PC-9 (cell line): ENCODE data around the gene COL15A1. TPM values are rescaled to one million over a fixed set of nuclear protein-coding genes. Genes with fewer than 3 reads are reported as not detected.
A peak's percentile ranks its signal among the peaks of the same experiment; 100 is the strongest.

Experiments used
- BruUV-seq: library from RNA; stranded (reverse); fragments of 400-500 nt; replicated peaks from 2 replicates; lab custom pipeline; 2021; lab: Mats Ljungman, UMichigan
- CTCF ChIA-PET: fragments of 300-600 bp; sonication (Branson Sonifier 250); formaldehyde crosslinking; loops from one replicate; lab custom pipeline; 2022; ENCODE audit warnings: antibody characterized with exemption; lab: Charles Lee
- POLR2A ChIA-PET: fragments of 300-600 bp; sonication (Branson Sonifier 250); formaldehyde crosslinking; loops from one replicate; lab custom pipeline; 2022; ENCODE audit warnings: antibody characterized with exemption; ENCODE audit not compliant: unreplicated experiment; lab: Charles Lee
- DNase-seq, 2 experiments: peaks; one replicate each; pipeline versions ENCODE4 v3.0.0 to v3.0.0-alpha.2; 2015 to 2022; ENCODE audit warnings: mixed read lengths in 1 of 2
- H2AFZ ChIP-seq: fragments of 200-600 bp; sonication (generic); 2 replicates; pipeline ENCODE4 v1.8.1; 2017; ENCODE audit warnings: antibody characterized with exemption
- H3F3A ChIP-seq: fragments of 200-600 bp; sonication (generic); 2 replicates; pipeline ENCODE4 v1.8.1; 2017; ENCODE audit warnings: antibody characterized with exemption, mild to moderate bottlenecking, low read depth; ENCODE audit not compliant: insufficient read depth
- H3K27ac ChIP-seq: fragments of 200-600 bp; sonication (generic); 2 replicates; pipeline ENCODE4 v1.6.1; 2016; ENCODE audit warnings: mixed run types
- H3K27me3 ChIP-seq: fragments of 200-600 bp; sonication (generic); 2 replicates; pipeline ENCODE4 v1.6.1; 2016; ENCODE audit warnings: low read depth, mixed run types; ENCODE audit not compliant: insufficient read depth
- H3K36me3 ChIP-seq: fragments of 200-600 bp; sonication (generic); 2 replicates; pipeline ENCODE4 v1.6.1; 2016; ENCODE audit warnings: low read depth, mixed run types
- H3K4me1 ChIP-seq: fragments of 200-600 bp; sonication (generic); replicated peaks from 2 replicates; pipeline ENCODE4 v1.6.1; 2016; ENCODE audit warnings: mixed run types; ENCODE audit not compliant: insufficient read depth
- H3K4me2 ChIP-seq: fragments of 200-600 bp; sonication (generic); 2 replicates; pipeline ENCODE4 v1.6.1; 2017; ENCODE audit warnings: mixed run types
- H3K4me3 ChIP-seq: fragments of 200-600 bp; sonication (generic); 2 replicates; pipeline ENCODE4 v1.6.1; 2016; ENCODE audit warnings: mixed run types
- H3K79me2 ChIP-seq: fragments of 200-600 bp; sonication (generic); 2 replicates; pipeline ENCODE4 v1.6.1; 2017; ENCODE audit warnings: low read depth, mixed run types
- H3K9me2 ChIP-seq: fragments of 200-600 bp; sonication (generic); 2 replicates; pipeline ENCODE4 v1.8.1; 2017; ENCODE audit warnings: mild to moderate bottlenecking; ENCODE audit not compliant: insufficient read depth
- H3K9me3 ChIP-seq: fragments of 200-600 bp; sonication (generic); 2 replicates; pipeline ENCODE4 v1.8.1; 2016; ENCODE audit warnings: low read depth; ENCODE audit not compliant: insufficient read depth
- H4K20me1 ChIP-seq: fragments of 200-600 bp; sonication (generic); 2 replicates; pipeline ENCODE4 v1.8.1; 2017; ENCODE audit not compliant: insufficient read depth
- EZH2 ChIP-seq: fragments of 200-600 bp; sonication (generic); IDR thresholded peaks from 2 replicates; pipeline ENCODE4 v1.8.0; 2017; ENCODE audit warnings: antibody characterized with exemption, low read depth
- intact Hi-C: fragments of 100-400 bp; cut with micrococcal nuclease; formaldehyde crosslinking; loops from one replicate; pipeline ENCODE4 v1.10.0; 2022; ENCODE audit not compliant: unreplicated experiment
- total RNA-seq: library from RNA; stranded (reverse); gene quantifications from 2 replicates; pipeline ENCODE4 v1.2.3, GENCODE V29; 2021
- TF ChIP-seq, protein P1 (sequence below): fragments of 200-600 bp; sonication (generic); conservative IDR thresholded peaks from 2 replicates; pipeline ENCODE4 v1.6.1; 2017; ENCODE audit warnings: mixed run types, antibody characterized with exemption, mild to moderate bottlenecking, moderate library complexity

COL15A1 gene
- total RNA-seq, 1 experiment from 2014 or later = not detected

DNA sequence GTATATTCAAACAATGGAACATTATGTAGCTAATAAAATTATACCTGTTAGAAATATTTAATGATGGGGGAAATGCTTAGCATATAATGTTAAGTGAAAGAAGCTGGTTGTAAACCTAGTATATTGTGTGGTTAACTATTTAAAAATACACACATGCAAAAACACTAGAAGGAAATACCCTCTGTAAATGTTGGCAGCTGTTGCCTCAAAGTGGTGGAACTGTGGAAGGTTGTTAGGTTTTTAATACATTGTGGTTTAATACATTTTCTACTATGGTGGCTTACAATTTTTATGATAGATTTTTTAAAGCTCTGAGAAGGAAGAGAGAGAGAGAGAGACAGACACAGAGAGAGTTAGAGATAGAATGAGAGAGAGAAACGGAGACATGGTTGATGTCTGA is 74.9 kb downstream of the COL15A1 start:
- H2AFZ ChIP-seq = no peak overlapping the region
- no peak for DNase-seq
- peak overlapping the region; percentile 58 for H3K4me2 ChIP-seq
- no peak overlapping the region for H3K4me3 ChIP-seq
- peaks cover 28% of the 10 kb centered on the region for H3K4me1 ChIP-seq
- peaks cover 26% of the 10 kb centered on the region for H3F3A ChIP-seq
- BruUV-seq = no TSS peak
- H3K27me3 ChIP-seq = no peaks in the 10 kb centered on the region
- H3K79me2 ChIP-seq = no peaks in the 10 kb centered on the region
- intact Hi-C loops = no loop called here
- no peaks in the 10 kb centered on the region; the same call in 1 of the 2 replicates for H3K9me3 ChIP-seq
- TF ChIP-seq EZH2 = no peak
- TF ChIP-seq, protein P1, sequence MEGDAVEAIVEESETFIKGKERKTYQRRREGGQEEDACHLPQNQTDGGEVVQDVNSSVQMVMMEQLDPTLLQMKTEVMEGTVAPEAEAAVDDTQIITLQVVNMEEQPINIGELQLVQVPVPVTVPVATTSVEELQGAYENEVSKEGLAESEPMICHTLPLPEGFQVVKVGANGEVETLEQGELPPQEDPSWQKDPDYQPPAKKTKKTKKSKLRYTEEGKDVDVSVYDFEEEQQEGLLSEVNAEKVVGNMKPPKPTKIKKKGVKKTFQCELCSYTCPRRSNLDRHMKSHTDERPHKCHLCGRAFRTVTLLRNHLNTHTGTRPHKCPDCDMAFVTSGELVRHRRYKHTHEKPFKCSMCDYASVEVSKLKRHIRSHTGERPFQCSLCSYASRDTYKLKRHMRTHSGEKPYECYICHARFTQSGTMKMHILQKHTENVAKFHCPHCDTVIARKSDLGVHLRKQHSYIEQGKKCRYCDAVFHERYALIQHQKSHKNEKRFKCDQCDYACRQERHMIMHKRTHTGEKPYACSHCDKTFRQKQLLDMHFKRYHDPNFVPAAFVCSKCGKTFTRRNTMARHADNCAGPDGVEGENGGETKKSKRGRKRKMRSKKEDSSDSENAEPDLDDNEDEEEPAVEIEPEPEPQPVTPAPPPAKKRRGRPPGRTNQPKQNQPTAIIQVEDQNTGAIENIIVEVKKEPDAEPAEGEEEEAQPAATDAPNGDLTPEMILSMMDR = no peak
- no peaks in the 10 kb centered on the region for H3K9me2 ChIP-seq
- H4K20me1 ChIP-seq = no peaks in the 10 kb centered on the region
- no peaks in the 10 kb centered on the region for H3K36me3 ChIP-seq
- CTCF ChIA-PET = no interaction called here
- peak overlapping the region; percentile 85 for H3K27ac ChIP-seq
- POLR2A ChIA-PET = no interaction called here

DNA sequence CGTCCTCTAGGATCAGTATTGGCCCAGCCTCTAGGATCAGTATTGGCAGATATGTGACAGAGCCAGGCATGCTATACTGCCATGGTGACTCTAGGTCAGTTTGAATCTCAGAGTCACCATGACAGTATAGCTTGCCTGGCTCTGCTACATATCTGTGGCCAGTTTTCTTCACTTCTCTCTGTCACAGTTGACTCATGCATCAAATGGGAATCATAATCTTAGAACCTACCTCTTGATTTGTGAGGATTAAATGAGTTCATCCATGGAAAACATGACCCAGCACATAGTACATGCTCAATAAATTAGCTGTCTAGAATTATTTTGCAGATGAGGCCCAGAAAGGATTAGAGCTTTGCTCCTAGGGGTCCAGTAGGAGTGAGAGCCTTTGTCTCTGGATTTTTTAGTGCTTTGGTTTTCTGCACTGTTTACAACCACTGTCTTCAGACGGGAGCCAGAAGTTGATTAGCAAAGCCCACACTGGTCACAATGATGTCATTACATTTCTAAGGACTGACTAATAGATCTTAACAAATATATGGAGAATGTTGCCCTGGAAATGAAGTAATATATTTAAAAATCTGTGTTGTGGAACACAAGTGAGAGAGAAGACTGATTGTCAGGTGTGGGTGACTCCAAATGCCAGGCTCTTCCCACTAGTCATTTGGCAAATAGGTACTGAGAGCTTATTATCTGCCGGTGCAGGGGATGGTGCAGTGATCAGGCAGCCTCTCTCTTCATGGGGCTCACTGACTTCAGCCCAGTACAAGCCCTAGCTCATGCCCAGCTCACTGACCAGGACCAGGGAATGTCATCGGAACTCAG is 76.0 kb downstream of the COL15A1 start:
- H3K4me3 ChIP-seq = no peak overlapping the region
- BruUV-seq = no TSS peak
- peaks cover 28% of the 10 kb centered on the region for H3K4me1 ChIP-seq
- no peaks in the 10 kb centered on the region for H3K79me2 ChIP-seq
- intact Hi-C loops = no loop called here
- no peak overlapping the region for H2AFZ ChIP-seq
- H3F3A ChIP-seq = peaks cover 26% of the 10 kb centered on the region
- H4K20me1 ChIP-seq = no peaks in the 10 kb centered on the region
- no peaks in the 10 kb centered on the region for H3K27me3 ChIP-seq
- TF ChIP-seq EZH2 = no peak
- TF ChIP-seq, protein P1 = no peak
- no peaks in the 10 kb centered on the region for H3K36me3 ChIP-seq
- peak overlapping the region; percentile 85 for H3K27ac ChIP-seq
- POLR2A ChIA-PET = interaction anchor here (0.7 kb wide), 1 partner anchor 35 kb away, joined by 5 read pairs; no protein-coding TSS in a partner anchor
- no peaks in the 10 kb centered on the region; the same call in 1 of the 2 replicates for H3K9me3 ChIP-seq
- H3K9me2 ChIP-seq = no peaks in the 10 kb centered on the region
- CTCF ChIA-PET = no interaction called here
- H3K4me2 ChIP-seq = peak overlapping the region; percentile 58
- DNase-seq = peak; percentile 18 to 90

DNA sequence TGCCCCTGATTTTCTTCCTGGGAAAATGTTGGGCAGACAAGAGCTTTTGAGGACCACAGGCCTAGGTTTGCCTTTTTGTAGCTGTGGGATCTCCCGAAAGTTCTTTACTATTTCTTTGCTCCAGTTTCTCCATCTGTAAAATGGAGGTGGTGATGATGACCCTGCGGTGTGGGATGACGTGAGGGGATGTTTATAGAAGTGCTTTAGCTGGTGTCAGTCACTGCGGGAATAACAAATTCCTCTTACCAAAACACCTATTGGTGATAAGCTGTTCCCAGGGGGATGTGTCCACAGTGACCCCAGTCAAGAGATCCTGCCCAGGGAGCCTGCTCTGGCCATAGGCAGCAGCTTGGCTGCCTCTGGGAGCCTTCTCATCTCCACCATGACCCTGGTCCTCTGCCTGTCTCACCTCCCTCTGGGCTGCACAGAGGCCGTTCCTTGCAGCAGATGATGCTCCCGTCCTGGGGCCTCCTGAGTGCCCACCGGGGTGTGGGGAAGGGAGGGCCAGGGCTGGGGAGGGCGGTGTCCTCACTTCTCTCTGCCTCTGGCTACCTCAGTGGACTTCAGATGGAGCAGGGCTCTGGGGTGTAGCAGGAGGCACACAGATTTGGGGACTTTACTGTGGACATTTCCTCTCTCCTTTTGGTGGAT is 77.2 kb downstream of the COL15A1 start:
- H3K27me3 ChIP-seq = no peaks in the 10 kb centered on the region
- no peaks in the 10 kb centered on the region for H4K20me1 ChIP-seq
- H3K4me2 ChIP-seq = peak overlapping the region; percentile 58; the same call in 1 of the 2 replicates
- peaks cover 26% of the 10 kb centered on the region for H3F3A ChIP-seq
- ChIA-PET CTCF (no interaction called here), POLR2A (interaction anchor here (0.6 kb wide), 1 partner anchor 83 kb away, joined by 6 read pairs; no protein-coding TSS in a partner anchor)
- no peaks in the 10 kb centered on the region for H3K36me3 ChIP-seq
- no peaks in the 10 kb centered on the region; the same call in 1 of the 2 replicates for H3K9me3 ChIP-seq
- no TSS peak for BruUV-seq
- H2AFZ ChIP-seq = no peak overlapping the region
- TF ChIP-seq, protein P1 = no peak
- TF ChIP-seq EZH2 = no peak
- intact Hi-C loops = no loop called here
- no peak overlapping the region for H3K4me3 ChIP-seq
- H3K27ac ChIP-seq = peak overlapping the region; percentile 85
- DNase-seq = no peak
- peaks cover 28% of the 10 kb centered on the region for H3K4me1 ChIP-seq
- no peaks in the 10 kb centered on the region for H3K9me2 ChIP-seq
- no peaks in the 10 kb centered on the region for H3K79me2 ChIP-seq
